K562 (cell line): Measurements from ENCODE around the gene PRR11. TPM values are rescaled to one million over a fixed set of nuclear protein-coding genes. Genes with fewer than 3 reads are reported as not detected.

Experiments used
- CHD1 ChIP-seq: fragments of 200-600 bp; sonication (generic); IDR thresholded peaks from one replicate; pipeline ENCODE4 v1.6.1; 2012; ENCODE audit warnings: mild to moderate bottlenecking, moderate library complexity, low read length, inconsistent platforms
- E2F1 ChIP-seq: sonication (generic); formaldehyde crosslinking; IDR thresholded peaks from 2 replicates; pipeline ENCODE4 v1.8.1; 2023; ENCODE audit warnings: mild to moderate bottlenecking, missing genetic modification reagents, moderate library complexity
- FOXM1 ChIP-seq, 2 experiments: fragments of 450-650 bp in 1 of 2; sonication (generic) in 1 of 2; formaldehyde crosslinking in 1 of 2; IDR thresholded peaks; 2 replicates each; pipeline versions ENCODE4 v1.6.1 to v1.9.0; 2017 to 2022; ENCODE audit warnings: low read depth in 2 of 2, mild to moderate bottlenecking in 2 of 2, missing genetic modification reagents in 1 of 2, moderate library complexity in 1 of 2
- GMEB1 ChIP-seq: fragments of 250-450 bp; sonication (Bioruptor Pico); IDR thresholded peaks from 2 replicates; pipeline ENCODE4 v1.4.0; 2020; ENCODE audit warnings: mild to moderate bottlenecking
- HIVEP1 ChIP-seq: fragments of 250-450 bp; sonication (Bioruptor Pico); IDR thresholded peaks from 2 replicates; pipeline ENCODE4 v1.4.0; 2020; ENCODE audit warnings: mild to moderate bottlenecking
- SLC30A9 ChIP-seq: fragments of 250-450 bp; sonication (Bioruptor Pico); IDR thresholded peaks from 2 replicates; pipeline ENCODE4 v1.8.0; 2022; ENCODE audit warnings: mild to moderate bottlenecking, moderate library complexity
- TARDBP ChIP-seq: fragments of 450-650 bp; IDR thresholded peaks from 2 replicates; pipeline ENCODE4 v1.6.1; 2016
- TFAP4 ChIP-seq: sonication (generic); formaldehyde crosslinking; IDR thresholded peaks from 2 replicates; pipeline ENCODE4 v1.8.0; 2022; ENCODE audit warnings: missing genetic modification reagents, mild to moderate bottlenecking, moderate library complexity, borderline replicate concordance
- ZBTB40 ChIP-seq, 2 experiments: fragments of 450-650 bp in 1 of 2; sonication (generic) in 1 of 2; formaldehyde crosslinking in 1 of 2; IDR thresholded peaks; 2 replicates each; pipeline versions ENCODE4 v1.7.1 to v1.9.0; 2016 to 2022; ENCODE audit warnings: inconsistent platforms in 1 of 2, mild to moderate bottlenecking in 1 of 2, missing genetic modification reagents in 1 of 2
- ZBTB9 ChIP-seq: fragments of 450-650 bp; formaldehyde crosslinking; IDR thresholded peaks from 2 replicates; pipeline ENCODE4 v1.4.0; 2020; ENCODE audit warnings: mild to moderate bottlenecking, moderate library complexity
- ZNF12 ChIP-seq: sonication (generic); formaldehyde crosslinking; IDR thresholded peaks from 2 replicates; pipeline ENCODE4 v1.4.0; 2020; ENCODE audit warnings: mild to moderate bottlenecking, missing genetic modification reagents
- polyA plus RNA-seq, 8 experiments: library from polyadenylated mRNA; depleted of rRNA in 4 of 8; stranded (reverse) in 5 of 8; unstranded in 3 of 8; fragments of >200 nt; fragmentation: Nextera tagmentation in 2 of 8; fragmentation: Illumina TruSeq in 1 of 8; extraction: Ambion mirVana in 2 of 8; extraction: Trizol in 1 of 8; gene quantifications; 2 replicates each; pipeline versions ENCODE4 v1.2.1 to v1.2.3, GENCODE V29; 2011 to 2014; ENCODE audit warnings: inconsistent platforms in 1 of 8, missing spikeins in 1 of 8
- total RNA-seq, 7 experiments: library from RNA; depleted of rRNA in 6 of 7; stranded (reverse); fragments of >200 nt in 6 of 7; fragmentation: Illumina TruSeq in 2 of 7; extraction: Trizol in 2 of 7; gene quantifications; 2 replicates each; pipeline versions ENCODE4 v1.2.1 to v1.2.3, GENCODE V29; 2011 to 2021; ENCODE audit warnings: low replicate concordance in 1 of 7

The PRR11 gene
- total and polyA plus RNA-seq, 9 of the 15 experiments (the other 6 are each of a cell fraction or from before 2014, with no cell fraction given): 13.3 to 75.2 (median 46.4) TPM

GRCh38 chr17:59154721-59155438 is 666 bp upstream of the PRR11 start, which contains the start of gene SKA2 (continued):
- no peak for TF ChIP-seq GMEB1
- peak; percentile 67 for TF ChIP-seq E2F1 (CRISPR knock-in tag)
- no peak for TF ChIP-seq FOXM1 (IDR thresholded peaks at IDR 0.05; ENCODE audit: low read depth)
- TF ChIP-seq FOXM1 (CRISPR knock-in tag; IDR thresholded peaks at IDR 0.05; ENCODE audit: low read depth): no peak
- peak; percentile 81 for TF ChIP-seq TFAP4 (CRISPR knock-in tag)
- TF ChIP-seq TARDBP: no peak
- TF ChIP-seq HIVEP1 (CRISPR knock-in tag): 0 out of 2 replicates have a peak, but pooled peaks have one; percentile 22
- TF ChIP-seq ZBTB40 (IDR thresholded peaks at IDR 0.05): peak; percentile 64
- TF ChIP-seq ZBTB40 (CRISPR knock-in tag; IDR thresholded peaks at IDR 0.05): no peak
- no peak for TF ChIP-seq CHD1
- no peak for TF ChIP-seq ZNF12
- peak; percentile 33; the same call in 1 of the 2 replicates for TF ChIP-seq ZBTB9 (CRISPR knock-in tag)
- no peak for TF ChIP-seq SLC30A9 (CRISPR knock-in tag)
